Astrocyte (in vitro differentiated cells and primary cell): ENCODE results near the gene MED28. TPM values are rescaled to one million over a fixed set of nuclear protein-coding genes. Genes with fewer than 3 reads are reported as not detected.

Experiments
- DNase-seq: peaks from one replicate; pipeline ENCODE4 v3.0.0-alpha.2; 2010; ENCODE audit warnings: low read depth
- FAIRE-seq: peaks from 2 replicates; lab custom pipeline; 2011; peaks lifted over from hg19 to GRCh38; lab: Jason Lieb, UNC
- H2AFZ ChIP-seq: 2 replicates; pipeline ENCODE4 v1.6.0; 2012; ENCODE audit warnings: low read depth, low read length, inconsistent platforms
- H3K27ac ChIP-seq: 2 replicates; pipeline ENCODE4 v1.5.1; 2011; ENCODE audit warnings: low read depth, low read length, inconsistent platforms
- H3K27me3 ChIP-seq: 2 replicates; pipeline ENCODE4 v1.6.0; 2011; ENCODE audit warnings: low read length, inconsistent platforms; ENCODE audit not compliant: insufficient read depth
- H3K36me3 ChIP-seq: 2 replicates; pipeline ENCODE4 v1.5.1; 2011; ENCODE audit warnings: low read length, inconsistent platforms; ENCODE audit not compliant: insufficient read depth
- H3K4me1 ChIP-seq: 2 replicates; pipeline ENCODE4 v1.5.1; 2011; ENCODE audit warnings: low read length, inconsistent platforms; ENCODE audit not compliant: insufficient read depth
- H3K4me2 ChIP-seq: 2 replicates; pipeline ENCODE4 v1.6.0; 2012; ENCODE audit warnings: low read length, inconsistent platforms
- H3K4me3 ChIP-seq: 2 replicates; pipeline ENCODE4 v1.5.1; 2011; ENCODE audit warnings: low read depth, mild to moderate bottlenecking, low read length, inconsistent platforms; ENCODE audit not compliant: insufficient read depth
- H3K79me2 ChIP-seq: 2 replicates; pipeline ENCODE4 v1.6.0; 2012; ENCODE audit warnings: mild to moderate bottlenecking, low read length, inconsistent platforms; ENCODE audit not compliant: insufficient read depth
- H3K9ac ChIP-seq: 2 replicates; pipeline ENCODE4 v1.6.0; 2012; ENCODE audit warnings: mild to moderate bottlenecking, low read length, inconsistent platforms
- H3K9me3 ChIP-seq: 2 replicates; pipeline ENCODE4 v1.5.1; 2012; ENCODE audit warnings: low read depth, mild to moderate bottlenecking, low read length, inconsistent platforms; ENCODE audit not compliant: insufficient read depth
- H4K20me1 ChIP-seq: 2 replicates; pipeline ENCODE4 v1.6.0; 2012; ENCODE audit warnings: low read length, inconsistent platforms; ENCODE audit not compliant: insufficient read depth
- H3K27ac Mint-ChIP-seq: one replicate; pipeline ENCODE4 v1.8.0; 2021; ENCODE audit warnings: mild to moderate bottlenecking, mixed read lengths; ENCODE audit not compliant: unreplicated experiment
- H3K27me3 Mint-ChIP-seq: one replicate; pipeline ENCODE4 v1.8.0; 2021; ENCODE audit warnings: low read depth, mixed read lengths; ENCODE audit not compliant: unreplicated experiment
- H3K36me3 Mint-ChIP-seq: one replicate; pipeline ENCODE4 v1.8.0; 2021; ENCODE audit warnings: low read depth, mixed read lengths; ENCODE audit not compliant: unreplicated experiment
- H3K4me1 Mint-ChIP-seq: one replicate; pipeline ENCODE4 v1.8.0; 2021; ENCODE audit warnings: low read depth, mixed read lengths; ENCODE audit not compliant: unreplicated experiment
- H3K4me3 Mint-ChIP-seq: one replicate; pipeline ENCODE4 v1.8.0; 2021; ENCODE audit warnings: mild to moderate bottlenecking, moderate library complexity, mixed read lengths; ENCODE audit not compliant: unreplicated experiment
- H3K9me3 Mint-ChIP-seq: one replicate; pipeline ENCODE4 v1.8.0; 2021; ENCODE audit warnings: mild to moderate bottlenecking, mixed read lengths; ENCODE audit not compliant: unreplicated experiment
- CTCF ChIP-seq: IDR thresholded peaks from 2 replicates; pipeline ENCODE4 v1.5.1; 2011; ENCODE audit warnings: low read depth, mild to moderate bottlenecking, inconsistent platforms, low read length, moderate library complexity; ENCODE audit not compliant: insufficient read depth
- EZH2 ChIP-seq: IDR thresholded peaks from 2 replicates; pipeline ENCODE4 v1.6.1; 2012; ENCODE audit warnings: mild to moderate bottlenecking, low read length, inconsistent platforms; ENCODE audit not compliant: insufficient read depth
- total RNA-seq: library from RNA; stranded (reverse); gene quantifications from 2 replicates; pipeline ENCODE4 v1.2.1, GENCODE V29; 2021

The MED28 gene
- total RNA-seq, 1 donor from 2014 or later = 42.6 TPM

GRCh38 chr4:17578482-17578891 is 36.0 kb upstream of the MED28 start:
- no peaks in the 10 kb centered on the region for H3K27me3 ChIP-seq
- H3K79me2 ChIP-seq = peaks cover 19% of the 10 kb centered on the region
- H3K27me3 Mint-ChIP-seq = no peaks in the 10 kb centered on the region
- peaks cover 15% of the 10 kb centered on the region for H3K4me1 ChIP-seq
- TF ChIP-seq CTCF (no peak), EZH2 (no peak)
- peak overlapping the region; percentile 90 for H3K9ac ChIP-seq
- DNase-seq (no peak), FAIRE-seq (no peak)
- peaks cover 12% of the 10 kb centered on the region for H3K36me3 ChIP-seq
- no peak overlapping the region for H2AFZ ChIP-seq
- no peaks in the 10 kb centered on the region for H3K9me3 Mint-ChIP-seq
- peaks cover 15% of the 10 kb centered on the region for H3K36me3 Mint-ChIP-seq
- H3K27ac Mint-ChIP-seq = peak overlapping the region; percentile 93
- no peak overlapping the region for H3K27ac ChIP-seq
- no peaks in the 10 kb centered on the region for H3K9me3 ChIP-seq
- H3K4me1 Mint-ChIP-seq = peaks cover 14% of the 10 kb centered on the region
- H3K4me2 ChIP-seq = peak overlapping the region; percentile 96
- H3K4me3 Mint-ChIP-seq = peak overlapping the region; percentile 91
- H4K20me1 ChIP-seq = peaks cover 24% of the 10 kb centered on the region
- H3K4me3 ChIP-seq = peak overlapping the region; percentile 91

- H3K9me3 Mint-ChIP-seq = no peaks in the 10 kb centered on the region
- no peak overlapping the region for H3K27ac Mint-ChIP-seq
- H3K4me3 Mint-ChIP-seq = no peak overlapping the region
- Histone ChIP-seq H3K4me2 (peak overlapping the region; percentile 49), H4K20me1 (peaks cover 24% of the 10 kb centered on the region), H3K36me3 (peaks cover 32% of the 10 kb centered on the region), H3K4me3 (no peak overlapping the region), H3K27ac (no peak overlapping the region), H3K9me3 (no peaks in the 10 kb centered on the region), H3K9ac (no peak overlapping the region), H3K79me2 (peaks cover 19% of the 10 kb centered on the region), H3K27me3 (no peaks in the 10 kb centered on the region), H3K4me1 (peaks cover 15% of the 10 kb centered on the region), H2AFZ (no peak overlapping the region)
- H3K27me3 Mint-ChIP-seq = no peaks in the 10 kb centered on the region
- DNase-seq (peak; percentile 86), FAIRE-seq (no peak)
- H3K4me1 Mint-ChIP-seq = peaks cover 14% of the 10 kb centered on the region
- no peak for TF ChIP-seq CTCF
- TF ChIP-seq EZH2 = no peak
- H3K36me3 Mint-ChIP-seq = peaks cover 23% of the 10 kb centered on the region
These were observed 33.5 kb upstream of the MED28 start for GRCh38 chr4:17580969-17581368.

GRCh38 chr4:17583276-17583675 is 31.2 kb upstream of the MED28 start:
- DNase-seq (no peak), FAIRE-seq (no peak)
- no peaks in the 10 kb centered on the region for H3K27me3 ChIP-seq
- H2AFZ ChIP-seq = no peak overlapping the region
- Mint-ChIP-seq H3K27me3 (no peaks in the 10 kb centered on the region), H3K27ac (peak overlapping the region; percentile 34), H3K4me1 (peaks cover 22% of the 10 kb centered on the region), H3K36me3 (peaks cover 33% of the 10 kb centered on the region), H3K9me3 (no peaks in the 10 kb centered on the region), H3K4me3 (peak overlapping the region; percentile 52)
- H3K4me2 ChIP-seq = no peak overlapping the region
- H3K79me2 ChIP-seq = peaks cover 13% of the 10 kb centered on the region
- H3K4me3 ChIP-seq = no peak overlapping the region
- H3K9me3 ChIP-seq = no peaks in the 10 kb centered on the region
- no peak for TF ChIP-seq CTCF
- TF ChIP-seq EZH2 = no peak
- H3K27ac ChIP-seq = no peak overlapping the region
- peaks cover 10% of the 10 kb centered on the region for H3K4me1 ChIP-seq
- H3K36me3 ChIP-seq = peaks cover 32% of the 10 kb centered on the region
- no peak overlapping the region for H3K9ac ChIP-seq
- H4K20me1 ChIP-seq = peaks cover 21% of the 10 kb centered on the region
